Pancreas (tissue), 10 donors: ENCODE measurements around the gene NFE2L2. TPM values are rescaled to one million over a fixed set of nuclear protein-coding genes. Genes with fewer than 3 reads are reported as not detected.
"Not testable (repeated sequence)": the region's sequence is repeated elsewhere in the genome, so short reads cannot be mapped to it uniquely, and the experiment has no call there.

Experiments
- ATAC-seq, 4 donors: fragments of 200-7000 bp; cut with Tn5 transposase; one replicate each; pipeline versions ENCODE4 v1.8.0 to v1.9.1; 2020; ENCODE audit warnings: mild to moderate bottlenecking in 4 of 4, moderate library complexity in 4 of 4
- DNase-seq, 6 donors: peaks; one replicate each; pipeline ENCODE4 v3.0.0-alpha.2; 2020
- FAIRE-seq: peaks from 2 replicates; lab custom pipeline; 2012; peaks lifted over from hg19 to GRCh38; lab: Jason Lieb, UNC
- H3K27ac ChIP-seq, 4 donors: fragments of 200-600 bp; sonication (generic); 1 replicate in 3 of 4; 2 replicates in 1 of 4; pipeline versions ENCODE4 v1.5.0 to v1.8.0; 2020
- H3K27me3 ChIP-seq, 4 donors: fragments of 200-600 bp; one replicate each; pipeline ENCODE4 v1.8.0; 2021
- H3K36me3 ChIP-seq, 3 donors: fragments of 200-600 bp; sonication (generic) in 1 of 3; one replicate each; pipeline versions ENCODE4 v1.5.0 to v1.8.0; 2020 to 2021
- H3K4me1 ChIP-seq, 3 donors: fragments of 200-600 bp; one replicate each; pipeline ENCODE4 v1.8.0; 2021
- H3K4me3 ChIP-seq, 4 donors: fragments of 200-600 bp; sonication (generic) in 2 of 4; one replicate each; pipeline versions ENCODE4 v1.5.0 to v1.8.0; 2020 to 2021
- H3K9me3 ChIP-seq, 4 donors: fragments of 200-600 bp; one replicate each; pipeline ENCODE4 v1.8.0; 2021
- CTCF ChIP-seq, 4 donors: fragments of 200-600 bp; sonication (generic) in 3 of 4; IDR thresholded peaks; one replicate each; pipeline versions ENCODE4 v1.5.0 to v1.8.0; 2021; ENCODE audit warnings: antibody characterized with exemption in 4 of 4
- WGBS, 2 donors: extraction: QIAGEN DNeasy Blood & Tissue Kit; methylation state at CpG; one replicate each; pipeline ENCODE4 v1.1.7; 2013; 5-methylcytosine and 5-hydroxymethylcytosine counted together
- intact Hi-C, 3 donors: fragments of 100-400 bp; cut with DNase I; formaldehyde crosslinking; loops; one replicate each; pipeline versions ENCODE4 v1.11.1 to v1.14.2; 2022
- polyA plus RNA-seq, 2 donors: library from polyadenylated mRNA; stranded (reverse); fragments of 200-250 nt; gene quantifications; one replicate each; pipeline ENCODE4 v1.2.3, GENCODE V29; 2013
- total RNA-seq, 6 donors: library from RNA; stranded (reverse); fragmentation: NEBNext Ultra II Directional in 4 of 6; extraction: Animal tissue kit (Norgen Biotek cat#: 25700) in 4 of 6; gene quantifications; one replicate each; pipeline versions ENCODE4 v1.2.1 to v1.2.4, GENCODE V29; 2021 to 2023
- donor health status: healthy with polysubstance abuse.
- donor health status: DM: no; HTN: no; CAD: no; lungs with moderate emphysema.
- donor health status: DM: no; HTN: no; CAD: no.
- donor health status: control.
- donor health status: control.
- donor health status: Bipolar disorder and iron deficiency.
- donor health status: DM: yes; HTN: yes; CAD: no.
- donor health status: DM: no; HTN: no; CAD: no.
- donor health status: DM: no; HTN: no; CAD: no.
- donor health status: DM: yes; HTN: yes; CAD: no.

NFE2L2 gene
- total and polyA plus RNA-seq, 8 donors, result 20.8 to 48.4 (median 30.8) TPM

GRCh38 chr2:177192788-177193187, 71.7 kb downstream of the NFE2L2 start:
- H3K4me3 ChIP-seq, result no peak overlapping the region
- H3K36me3 ChIP-seq, result no peaks in the 10 kb centered on the region
- no peaks in the 10 kb centered on the region for H3K27me3 ChIP-seq
- H3K4me1 ChIP-seq, result no peaks in the 10 kb centered on the region
- intact Hi-C loops, result no loop called here
- ATAC-seq (no peak), FAIRE-seq (no peak), DNase-seq (no peak)
- H3K27ac ChIP-seq, result no peak overlapping the region
- no peaks in the 10 kb centered on the region for H3K9me3 ChIP-seq
- TF ChIP-seq CTCF (IDR thresholded peaks at IDR 0.05), result no peak
- WGBS, 2 donors, result 82 to 89% methylated on average over 1 of the region's 1 CpG

GRCh38 chr2:177190941-177191340, 73.6 kb downstream of the NFE2L2 start:
- WGBS, 2 donors, result 88 to 100% methylated on average over 1 of the region's 1 CpG
- H3K4me1 ChIP-seq, result no peaks in the 10 kb centered on the region
- H3K36me3 ChIP-seq, result no peaks in the 10 kb centered on the region
- FAIRE-seq, result no peak
- intact Hi-C loops, result no loop called here
- H3K9me3 ChIP-seq, result no peaks in the 10 kb centered on the region
- H3K4me3 ChIP-seq, result no peak overlapping the region
- TF ChIP-seq CTCF (IDR thresholded peaks at IDR 0.05), result no peak
- no peak for ATAC-seq
- no peak for DNase-seq
- H3K27ac ChIP-seq, result no peak overlapping the region
- H3K27me3 ChIP-seq, result no peaks in the 10 kb centered on the region

- TF ChIP-seq CTCF (IDR thresholded peaks at IDR 0.05), result no peak
- 81 to 91% methylated on average over 7 of the region's 7 CpGs for WGBS, 2 donors
- DNase-seq (no peak), ATAC-seq (no peak), FAIRE-seq (no peak)
- no peaks in the 10 kb centered on the region for H3K9me3 ChIP-seq
- H3K36me3 ChIP-seq, result no peaks in the 10 kb centered on the region
- H3K4me3 ChIP-seq, result no peak overlapping the region
- no peak overlapping the region for H3K27ac ChIP-seq
- H3K27me3 ChIP-seq, result no peaks in the 10 kb centered on the region
- no peaks in the 10 kb centered on the region for H3K4me1 ChIP-seq
- intact Hi-C loops, result no loop called here
These were observed 75.8 kb downstream of the NFE2L2 start for GRCh38 chr2:177188482-177189469.

GRCh38 chr2:177187631-177188312, 76.8 kb downstream of the NFE2L2 start:
- H3K4me1 ChIP-seq, result no peaks in the 10 kb centered on the region
- H3K27ac ChIP-seq, result no peak overlapping the region
- no peak overlapping the region for H3K4me3 ChIP-seq
- no peaks in the 10 kb centered on the region for H3K27me3 ChIP-seq
- ATAC-seq (peak in 2 of 4 donors; percentile 40 to 69), DNase-seq (no peak), FAIRE-seq (no peak)
- intact Hi-C loops, result no loop called here
- H3K36me3 ChIP-seq, result no peaks in the 10 kb centered on the region
- WGBS, 2 donors, result 59 to 63% methylated on average over 8 of the region's 8 CpGs
- TF ChIP-seq CTCF (IDR thresholded peaks at IDR 0.05), result no peak
- no peaks in the 10 kb centered on the region for H3K9me3 ChIP-seq

- intact Hi-C loops, H3K4me3 ChIP-seq, ATAC-seq, H3K27me3 ChIP-seq, H3K9me3 ChIP-seq, DNase-seq, H3K36me3 ChIP-seq, FAIRE-seq, H3K27ac ChIP-seq, H3K4me1 ChIP-seq: not testable (repeated sequence)
- WGBS, 2 donors, result 75 to 81% methylated on average over 7 of the region's 7 CpGs
These were observed 78.5 kb downstream of the NFE2L2 start for GRCh38 chr2:177186038-177186437.
